Measurements from ENCODE around the gene PPL.

Gene PPL

DNA sequence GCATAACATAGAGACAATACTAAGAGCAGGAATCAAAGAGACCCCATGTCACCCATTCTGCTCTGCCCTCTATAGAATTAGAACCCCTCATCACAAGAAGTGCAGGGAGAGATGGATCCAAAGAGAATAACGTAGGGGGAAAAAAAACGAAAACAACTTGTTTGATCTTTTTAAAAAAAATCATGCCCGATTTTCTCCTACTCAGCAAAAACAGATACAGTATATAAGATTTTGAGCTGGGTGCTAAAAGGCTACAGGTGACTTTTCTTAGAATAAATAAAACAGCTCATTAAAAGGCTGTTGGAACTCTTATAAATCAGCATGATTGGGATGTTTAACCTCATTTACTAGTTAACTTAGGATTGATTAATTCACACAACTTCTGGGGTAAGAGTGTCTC, 72.2 kb downstream of the PPL start:
- no peaks in the 10 kb centered on the region for H3K9me3 ChIP-seq (ENCODE audit: control insufficient read depth, insufficient read depth, low read length)
- no CpG with 5 or more reads among the region's 3 CpGs for WGBS (ENCODE audit: insufficient coverage, insufficient read length)
- H3K27me3 ChIP-seq (ENCODE audit: control insufficient read depth, insufficient read depth, low read length): no peaks in the 10 kb centered on the region
- H3K4me1 ChIP-seq (ENCODE audit: control insufficient read depth, insufficient read depth, low read length): no peaks in the 10 kb centered on the region
- no peak for DNase-seq (ENCODE audit: low read depth, low spot score)
- H3K4me3 ChIP-seq (ENCODE audit: low read length): no peak overlapping the region
- H3K36me3 ChIP-seq (ENCODE audit: control insufficient read depth, insufficient read depth, low read length): peaks cover 19% of the 10 kb centered on the region
- H3K27ac ChIP-seq (ENCODE audit: low read length): no peak overlapping the region

DNA sequence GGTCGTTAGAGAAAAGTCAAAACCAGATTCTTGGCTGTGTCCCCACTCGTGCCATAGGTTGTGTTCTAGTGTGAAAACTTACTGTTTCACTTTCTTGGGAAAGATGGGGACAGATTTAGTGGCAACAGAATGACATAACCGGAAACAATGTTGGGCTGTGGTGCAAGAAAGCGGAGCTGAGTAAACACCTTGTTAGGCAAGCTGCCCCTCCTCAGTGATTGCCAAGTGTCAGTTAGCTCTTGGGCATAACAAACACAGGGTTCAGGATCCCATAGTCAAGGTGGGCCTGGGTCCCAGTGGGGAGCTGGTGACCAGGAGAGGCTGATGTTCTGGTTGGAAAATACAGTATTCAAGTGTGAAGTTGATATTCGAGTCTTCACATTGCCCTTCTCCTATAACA, 74.3 kb downstream of the PPL start:
- WGBS (ENCODE audit: insufficient coverage, insufficient read length): no CpG with 5 or more reads among the region's 5 CpGs
- Histone ChIP-seq H3K4me3 (ENCODE audit: low read length) (no peak overlapping the region), H3K36me3 (ENCODE audit: control insufficient read depth, insufficient read depth, low read length) (peaks cover 29% of the 10 kb centered on the region), H3K27me3 (ENCODE audit: control insufficient read depth, insufficient read depth, low read length) (no peaks in the 10 kb centered on the region), H3K27ac (ENCODE audit: low read length) (no peak overlapping the region), H3K9me3 (ENCODE audit: control insufficient read depth, insufficient read depth, low read length) (no peaks in the 10 kb centered on the region), H3K4me1 (ENCODE audit: control insufficient read depth, insufficient read depth, low read length) (no peaks in the 10 kb centered on the region)
- DNase-seq (ENCODE audit: low read depth, low spot score): no peak

DNA sequence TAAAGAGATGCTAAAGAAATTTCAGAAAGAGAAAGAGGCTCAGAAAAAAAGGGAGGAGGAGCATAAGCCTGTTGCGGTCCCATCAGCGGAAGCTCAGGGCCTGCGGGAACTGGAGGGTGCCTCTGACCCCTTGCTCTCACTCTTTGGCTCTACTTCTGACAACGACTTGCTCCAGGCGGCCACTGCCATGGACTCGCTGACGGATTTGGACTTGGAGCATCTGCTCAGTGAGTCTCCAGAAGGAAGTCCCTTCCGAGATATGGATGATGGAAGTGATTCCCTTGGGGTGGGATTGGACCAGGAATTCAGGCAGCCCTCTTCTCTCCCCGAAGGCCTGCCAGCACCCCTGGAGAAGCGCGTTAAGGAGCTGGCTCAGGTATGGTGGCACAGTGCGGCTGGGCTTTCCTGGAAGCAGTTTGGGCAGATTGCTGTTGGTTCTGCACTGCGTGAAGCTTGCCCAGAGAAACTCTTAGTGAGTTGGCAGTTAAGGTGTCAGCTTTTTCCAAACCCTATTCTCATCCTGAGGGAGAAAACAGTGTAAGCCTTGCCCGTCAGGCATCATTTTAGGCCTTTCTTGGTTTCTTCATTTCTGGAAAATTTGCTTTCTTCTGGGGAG, 76.1 kb downstream of the PPL start:
- Histone ChIP-seq H3K36me3 (ENCODE audit: control insufficient read depth, insufficient read depth, low read length) (peaks cover 29% of the 10 kb centered on the region), H3K4me1 (ENCODE audit: control insufficient read depth, insufficient read depth, low read length) (no peaks in the 10 kb centered on the region), H3K27ac (ENCODE audit: low read length) (no peak overlapping the region), H3K4me3 (ENCODE audit: low read length) (no peak overlapping the region), H3K27me3 (ENCODE audit: control insufficient read depth, insufficient read depth, low read length) (no peaks in the 10 kb centered on the region), H3K9me3 (ENCODE audit: control insufficient read depth, insufficient read depth, low read length) (no peaks in the 10 kb centered on the region)
- WGBS (ENCODE audit: insufficient coverage, insufficient read length): no CpG with 5 or more reads among the region's 14 CpGs
- DNase-seq (ENCODE audit: low read depth, low spot score): no peak

DNA sequence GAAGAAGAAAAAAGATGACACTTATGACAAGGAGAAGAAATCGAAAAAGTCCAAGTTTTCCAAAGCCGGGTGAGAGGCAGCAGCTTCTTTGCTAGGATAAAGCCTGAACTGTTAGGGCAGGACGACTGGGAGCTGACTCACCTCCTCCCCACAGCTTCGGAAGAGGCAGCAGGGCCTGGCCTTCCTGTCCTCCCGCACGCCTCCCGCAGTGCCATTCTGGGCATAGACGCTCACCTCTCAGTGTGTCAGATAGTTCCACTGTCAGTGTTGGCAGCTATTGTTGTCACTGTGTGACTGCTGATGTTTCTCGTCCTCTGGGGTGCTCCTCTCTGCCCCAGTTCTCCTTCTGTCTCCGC, 77.1 kb downstream of the PPL start:
- WGBS (ENCODE audit: insufficient coverage, insufficient read length): no CpG with 5 or more reads among the region's 10 CpGs
- H3K27ac ChIP-seq (ENCODE audit: low read length): no peak overlapping the region
- H3K27me3 ChIP-seq (ENCODE audit: control insufficient read depth, insufficient read depth, low read length): no peaks in the 10 kb centered on the region
- H3K9me3 ChIP-seq (ENCODE audit: control insufficient read depth, insufficient read depth, low read length): no peaks in the 10 kb centered on the region
- no peak overlapping the region for H3K4me3 ChIP-seq (ENCODE audit: low read length)
- H3K4me1 ChIP-seq (ENCODE audit: control insufficient read depth, insufficient read depth, low read length): no peaks in the 10 kb centered on the region
- no peak for DNase-seq (ENCODE audit: low read depth, low spot score)
- H3K36me3 ChIP-seq (ENCODE audit: control insufficient read depth, insufficient read depth, low read length): peaks cover 29% of the 10 kb centered on the region

DNA sequence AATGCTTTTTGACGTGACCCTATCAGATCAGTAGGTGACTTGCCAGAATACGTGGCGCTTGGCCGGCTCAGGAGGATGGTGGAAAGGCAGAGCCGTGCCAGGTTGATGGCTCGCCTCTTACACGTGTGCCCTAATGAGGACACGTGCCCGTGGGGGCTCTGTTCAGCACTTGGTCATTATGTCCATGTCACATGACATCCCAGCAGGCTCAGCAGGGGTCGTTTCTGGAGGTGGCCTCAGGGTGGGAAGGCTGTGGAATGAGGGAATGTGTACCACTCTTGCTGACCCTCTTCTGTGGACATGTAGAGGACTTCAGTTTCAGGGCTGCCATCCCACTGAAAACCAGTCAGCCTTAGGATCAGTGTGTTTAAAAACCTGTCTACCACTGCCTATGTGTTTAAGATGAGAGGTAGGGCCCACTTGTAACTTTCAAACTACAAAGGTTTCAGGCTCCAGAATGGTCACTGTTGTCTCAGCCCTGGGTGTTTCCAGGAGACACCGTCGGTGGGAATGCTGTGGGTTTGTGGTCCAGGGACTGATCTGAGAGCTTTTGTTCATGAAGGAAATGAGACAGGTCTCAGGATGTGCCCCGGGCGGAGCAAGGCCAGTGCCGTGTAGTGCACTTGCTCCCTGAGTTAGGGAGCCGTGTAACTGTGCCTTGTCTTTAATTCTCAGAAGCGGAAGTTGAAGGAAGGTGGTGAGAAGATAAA, 77.6 kb downstream of the PPL start:
- WGBS (ENCODE audit: insufficient coverage, insufficient read length): no CpG with 5 or more reads among the region's 17 CpGs
- Histone ChIP-seq H3K27ac (ENCODE audit: low read length) (no peak overlapping the region), H3K36me3 (ENCODE audit: control insufficient read depth, insufficient read depth, low read length) (peaks cover 29% of the 10 kb centered on the region), H3K9me3 (ENCODE audit: control insufficient read depth, insufficient read depth, low read length) (no peaks in the 10 kb centered on the region), H3K4me1 (ENCODE audit: control insufficient read depth, insufficient read depth, low read length) (no peaks in the 10 kb centered on the region), H3K4me3 (ENCODE audit: low read length) (no peak overlapping the region), H3K27me3 (ENCODE audit: control insufficient read depth, insufficient read depth, low read length) (no peaks in the 10 kb centered on the region)
- DNase-seq (ENCODE audit: low read depth, low spot score): no peak

DNA sequence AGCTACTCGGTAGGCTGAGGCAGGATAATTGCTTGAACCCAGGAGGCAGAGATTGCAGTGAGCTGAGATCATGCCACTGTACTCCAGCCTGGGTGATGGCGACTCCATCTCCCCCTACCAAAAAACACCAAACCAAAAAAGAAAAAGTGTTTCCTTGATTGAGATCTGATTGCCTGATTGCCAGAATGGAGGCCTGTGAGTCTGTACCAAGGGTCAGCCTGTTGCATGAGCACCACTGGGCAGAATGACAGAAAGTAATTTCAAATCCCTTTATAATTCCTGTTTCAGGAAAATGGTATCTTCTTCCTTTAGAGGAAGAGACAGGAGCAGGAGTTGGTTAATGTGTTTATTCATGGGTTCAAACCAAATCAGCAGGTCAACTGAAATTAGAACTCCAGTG, 81.1 kb downstream of the PPL start:
- Histone ChIP-seq H3K4me3 (ENCODE audit: low read length) (no peak overlapping the region), H3K4me1 (ENCODE audit: control insufficient read depth, insufficient read depth, low read length) (no peaks in the 10 kb centered on the region), H3K36me3 (ENCODE audit: control insufficient read depth, insufficient read depth, low read length) (peaks cover 26% of the 10 kb centered on the region), H3K27me3 (ENCODE audit: control insufficient read depth, insufficient read depth, low read length) (no peaks in the 10 kb centered on the region), H3K9me3 (ENCODE audit: control insufficient read depth, insufficient read depth, low read length) (no peaks in the 10 kb centered on the region), H3K27ac (ENCODE audit: low read length) (no peak overlapping the region)
- no peak for DNase-seq (ENCODE audit: low read depth, low spot score)
- no CpG with 5 or more reads among the region's 2 CpGs for WGBS (ENCODE audit: insufficient coverage, insufficient read length)

DNA sequence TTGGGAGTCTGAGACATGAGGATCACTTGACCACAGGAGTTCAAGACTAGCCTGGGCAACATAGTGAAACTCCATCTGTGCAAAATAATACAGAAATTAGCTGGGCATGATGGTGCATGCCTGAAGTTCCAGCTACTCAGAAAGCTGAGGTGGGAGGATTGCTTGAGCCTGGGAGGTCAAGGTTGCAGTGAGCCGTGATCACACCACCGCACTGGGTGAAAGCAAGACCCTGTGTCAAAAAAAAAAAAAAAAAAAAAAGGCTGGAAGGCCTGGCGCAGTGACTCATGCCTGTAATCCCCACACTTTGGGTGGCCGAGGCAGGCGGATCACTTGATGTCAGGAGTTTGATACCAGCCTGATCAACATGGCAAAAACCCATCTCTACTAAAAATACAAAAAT, 81.6 kb downstream of the PPL start:
- Histone ChIP-seq H3K27ac (ENCODE audit: low read length) (no peak overlapping the region), H3K27me3 (ENCODE audit: control insufficient read depth, insufficient read depth, low read length) (no peaks in the 10 kb centered on the region), H3K9me3 (ENCODE audit: control insufficient read depth, insufficient read depth, low read length) (no peaks in the 10 kb centered on the region), H3K4me1 (ENCODE audit: control insufficient read depth, insufficient read depth, low read length) (no peaks in the 10 kb centered on the region), H3K36me3 (ENCODE audit: control insufficient read depth, insufficient read depth, low read length) (peaks cover 22% of the 10 kb centered on the region), H3K4me3 (ENCODE audit: low read length) (no peak overlapping the region)
- no peak for DNase-seq (ENCODE audit: low read depth, low spot score)
- no CpG with 5 or more reads among the region's 5 CpGs for WGBS (ENCODE audit: insufficient coverage, insufficient read length)

DNA sequence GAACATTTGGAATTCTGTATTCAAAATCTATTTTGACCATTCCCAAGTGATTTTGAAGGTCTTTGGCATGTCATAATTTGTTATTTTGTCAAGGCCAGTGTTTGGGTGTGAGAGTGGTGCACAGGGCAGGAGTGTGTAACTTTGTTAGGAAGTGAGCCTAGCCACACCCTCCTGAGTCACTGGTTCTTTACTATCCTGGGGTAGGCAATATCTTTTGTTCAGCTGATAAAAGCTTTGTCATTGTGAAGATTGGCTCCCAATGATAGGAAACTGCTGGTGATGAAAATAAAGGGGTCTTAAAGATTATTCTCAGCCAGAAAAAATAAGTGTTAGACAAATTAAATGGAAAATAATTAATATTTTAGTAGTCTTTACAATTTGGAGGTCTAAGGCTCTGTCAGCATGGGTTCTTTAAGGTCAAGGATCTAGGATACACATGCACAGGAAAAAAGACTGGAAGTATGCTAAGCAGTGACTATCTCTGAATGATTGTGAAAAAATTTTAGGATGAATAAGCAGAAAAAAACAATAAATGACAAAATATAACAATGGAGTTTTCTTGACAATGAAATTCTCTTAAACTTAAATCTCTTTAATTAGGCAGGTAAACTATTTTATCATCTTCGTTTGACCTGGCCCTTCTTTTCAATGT, 84.6 kb downstream of the PPL start:
- no peak for DNase-seq (ENCODE audit: low read depth, low spot score)
- no peaks in the 10 kb centered on the region for H3K27me3 ChIP-seq (ENCODE audit: control insufficient read depth, insufficient read depth, low read length)
- no CpG with 5 or more reads among the region's 1 CpG for WGBS (ENCODE audit: insufficient coverage, insufficient read length)
- H3K36me3 ChIP-seq (ENCODE audit: control insufficient read depth, insufficient read depth, low read length): peaks cover 2% of the 10 kb centered on the region; the same call in 1 of the 2 replicates
- H3K9me3 ChIP-seq (ENCODE audit: control insufficient read depth, insufficient read depth, low read length): no peaks in the 10 kb centered on the region
- no peak overlapping the region for H3K27ac ChIP-seq (ENCODE audit: low read length)
- no peak overlapping the region for H3K4me3 ChIP-seq (ENCODE audit: low read length)
- no peaks in the 10 kb centered on the region for H3K4me1 ChIP-seq (ENCODE audit: control insufficient read depth, insufficient read depth, low read length)

DNA sequence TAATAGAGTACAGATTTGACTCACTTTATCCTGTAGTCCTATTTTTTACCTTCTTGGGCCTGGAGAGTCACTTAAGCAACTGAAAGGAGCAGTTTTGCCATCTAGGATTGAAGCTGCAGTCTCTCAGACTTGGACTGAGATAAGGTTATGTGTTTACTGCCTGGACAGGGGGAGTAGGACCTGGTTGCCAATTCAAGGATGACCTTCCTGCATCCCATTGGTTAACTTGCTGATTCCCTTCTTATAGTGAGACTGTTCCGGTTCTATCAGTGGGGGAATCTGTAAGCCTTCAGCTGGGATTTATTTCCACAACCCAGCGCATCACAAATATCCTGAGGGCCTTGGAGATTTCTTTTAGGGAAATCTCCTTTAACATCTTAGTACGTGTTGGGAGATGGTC, 86.7 kb downstream of the PPL start:
- Histone ChIP-seq H3K27me3 (ENCODE audit: control insufficient read depth, insufficient read depth, low read length) (no peaks in the 10 kb centered on the region), H3K4me3 (ENCODE audit: low read length) (no peak overlapping the region), H3K9me3 (ENCODE audit: control insufficient read depth, insufficient read depth, low read length) (no peaks in the 10 kb centered on the region), H3K27ac (ENCODE audit: low read length) (no peak overlapping the region), H3K36me3 (ENCODE audit: control insufficient read depth, insufficient read depth, low read length) (peaks cover 2% of the 10 kb centered on the region; the same call in 1 of the 2 replicates), H3K4me1 (ENCODE audit: control insufficient read depth, insufficient read depth, low read length) (no peaks in the 10 kb centered on the region)
- no CpG with 5 or more reads among the region's 3 CpGs for WGBS (ENCODE audit: insufficient coverage, insufficient read length)
- no peak for DNase-seq (ENCODE audit: low read depth, low spot score)

DNA sequence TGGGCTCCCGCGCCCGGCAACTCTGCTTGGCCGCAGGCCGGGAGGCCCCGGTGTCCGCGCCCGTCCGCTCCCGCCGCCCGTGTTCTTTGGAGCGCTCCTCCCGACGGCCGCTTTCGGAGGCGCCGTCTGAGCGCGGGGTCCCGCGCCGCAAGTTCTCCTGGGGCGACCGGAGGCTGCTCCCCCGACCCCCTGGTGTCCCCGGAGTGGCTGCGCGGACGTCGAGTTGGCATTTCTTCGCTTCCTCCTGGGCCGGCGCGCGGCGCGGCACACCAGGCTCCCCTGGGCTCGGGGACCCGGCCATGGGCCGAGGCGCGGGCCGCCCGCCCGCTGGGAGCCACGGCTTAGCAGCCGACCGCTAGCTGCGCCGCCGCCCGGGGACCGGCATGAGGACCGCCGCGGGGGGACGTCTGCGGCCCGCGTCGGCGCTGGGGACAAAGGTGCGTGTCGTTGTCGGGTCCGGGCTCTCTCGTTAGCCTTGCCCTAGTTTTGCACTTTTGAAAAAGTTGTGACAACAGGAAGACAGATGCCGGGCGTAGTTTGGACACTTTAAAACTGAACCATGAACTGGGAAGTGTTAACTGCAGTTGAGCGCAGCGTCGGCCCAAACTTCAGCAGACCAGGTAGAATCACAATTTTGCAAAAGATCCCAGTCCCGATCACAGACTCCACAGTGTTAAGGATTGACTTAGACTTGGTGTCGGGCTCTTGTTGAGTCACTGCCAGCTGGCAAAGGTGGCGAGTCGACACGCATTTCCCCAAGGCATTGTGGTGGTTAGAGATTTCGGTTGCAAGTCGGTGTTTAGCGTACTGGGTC, 89.0 kb downstream of the PPL start:
- peak overlapping the region; percentile 57 for H3K4me3 ChIP-seq (ENCODE audit: low read length)
- H3K9me3 ChIP-seq (ENCODE audit: control insufficient read depth, insufficient read depth, low read length): no peaks in the 10 kb centered on the region
- H3K27ac ChIP-seq (ENCODE audit: low read length): no peak overlapping the region
- H3K27me3 ChIP-seq (ENCODE audit: control insufficient read depth, insufficient read depth, low read length): no peaks in the 10 kb centered on the region
- no peaks in the 10 kb centered on the region for H3K4me1 ChIP-seq (ENCODE audit: control insufficient read depth, insufficient read depth, low read length)
- H3K36me3 ChIP-seq (ENCODE audit: control insufficient read depth, insufficient read depth, low read length): peaks cover 4% of the 10 kb centered on the region
- no peak for DNase-seq (ENCODE audit: low read depth, low spot score)
- WGBS (ENCODE audit: insufficient coverage, insufficient read length): no CpG with 5 or more reads among the region's 83 CpGs
